Measurements from ENCODE around the gene CMC2.

CMC2 gene

GRCh38 chr16:81003064-81003463 is 3.6 kb downstream of the CMC2 start:
- no peak for DNase-seq (ENCODE audit: low read depth, low spot score)

DNA sequence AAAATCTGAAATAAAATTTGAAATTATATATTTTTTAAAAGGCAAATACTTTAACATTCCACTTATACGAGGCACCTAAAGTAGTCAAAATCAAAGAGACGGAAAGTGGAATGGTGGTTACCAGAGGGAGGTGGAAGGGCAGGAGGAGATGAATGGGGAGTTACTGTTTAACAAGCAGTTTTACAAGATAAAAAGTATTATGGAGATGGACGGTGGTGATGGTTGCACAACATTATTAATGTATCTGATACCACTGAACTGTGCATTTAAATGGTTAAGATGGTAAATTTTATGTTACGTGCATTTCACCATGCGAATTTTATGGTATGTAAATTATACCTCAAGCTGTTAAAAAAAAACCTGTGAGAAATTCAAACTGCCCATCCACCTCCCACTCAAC is 5.4 kb downstream of the CMC2 start:
- DNase-seq (ENCODE audit: low read depth, low spot score): no peak

DNA sequence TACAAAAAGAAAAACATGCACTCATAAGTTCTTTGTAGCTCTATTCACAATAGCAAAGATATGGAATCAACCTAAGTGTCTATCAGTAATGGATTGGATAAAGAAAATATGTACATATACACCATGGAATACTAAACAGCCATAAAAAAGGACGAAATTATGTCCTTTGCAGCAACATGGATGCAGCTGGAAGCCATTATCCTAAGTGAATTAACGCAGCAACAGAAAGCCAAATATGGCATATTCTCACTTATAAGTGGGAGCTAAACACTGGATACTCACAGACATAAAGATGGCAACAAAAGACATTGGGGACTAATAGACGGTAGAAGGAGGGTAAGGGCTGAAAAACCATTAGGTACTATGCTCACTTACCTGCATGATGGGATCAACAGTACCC is 5.8 kb downstream of the CMC2 start:
- DNase-seq (ENCODE audit: low read depth, low spot score): no peak

DNA sequence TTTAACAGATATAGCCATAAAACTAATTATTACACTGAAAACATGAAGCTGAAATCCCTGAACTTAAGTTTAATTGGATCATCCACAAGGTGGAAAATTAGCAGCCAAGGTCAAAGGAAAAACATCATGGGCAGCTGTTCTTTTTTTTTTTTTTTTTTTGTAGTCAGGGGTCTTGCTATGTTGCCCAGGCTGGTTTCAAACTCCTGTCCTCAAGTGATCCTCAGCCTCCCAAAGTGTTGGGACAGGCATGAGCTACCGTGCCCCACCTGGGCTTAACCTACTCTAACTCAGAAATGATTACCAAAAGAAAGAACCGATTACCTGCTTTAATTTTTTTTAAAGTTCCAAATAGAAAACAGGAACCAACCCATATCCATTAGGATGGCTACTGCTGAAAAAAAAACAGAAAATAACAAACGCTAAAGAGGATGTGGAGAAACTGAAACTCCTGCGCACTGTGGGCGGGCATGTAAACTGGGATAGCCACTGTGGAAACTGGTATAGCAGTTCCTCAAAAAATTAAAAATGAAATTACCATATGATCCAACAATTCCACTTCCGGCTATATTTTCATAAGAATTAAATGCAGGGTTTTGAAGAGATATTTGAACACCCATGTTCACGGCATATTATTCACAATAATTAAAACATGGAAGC is 8.6 kb downstream of the CMC2 start:
- no peak for DNase-seq (ENCODE audit: low read depth, low spot score)

DNA sequence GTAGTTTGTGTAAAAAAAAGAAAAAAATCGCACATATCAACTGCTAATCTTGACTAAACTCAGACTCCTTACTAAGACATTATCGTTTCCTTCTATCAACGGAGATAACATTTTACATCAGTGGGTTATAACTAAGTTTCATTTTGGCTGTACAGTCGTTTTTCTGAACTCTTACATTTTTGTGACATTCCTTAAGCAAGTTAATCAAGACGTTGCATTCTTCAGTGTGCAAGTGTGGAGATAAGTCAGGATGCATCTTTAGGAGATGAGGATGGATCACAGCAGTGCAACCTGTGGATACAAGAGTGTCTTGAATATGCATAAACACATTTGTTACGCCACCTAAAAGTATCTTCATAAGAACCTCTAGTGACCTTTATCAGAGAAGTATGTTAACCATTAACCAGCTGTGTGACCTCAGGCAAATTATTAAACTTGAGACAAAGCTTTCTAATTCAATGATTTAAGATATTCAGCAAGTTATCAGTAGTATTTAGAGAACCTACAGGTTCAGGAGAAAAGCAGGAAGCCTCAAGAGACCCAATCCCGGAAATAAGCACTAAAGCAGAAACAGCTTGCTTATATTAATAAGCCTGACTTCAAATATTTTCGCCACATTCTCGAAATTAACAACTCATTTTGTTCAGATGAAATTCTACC is 9.4 kb downstream of the CMC2 start:
- DNase-seq (ENCODE audit: low read depth, low spot score): no peak

DNA sequence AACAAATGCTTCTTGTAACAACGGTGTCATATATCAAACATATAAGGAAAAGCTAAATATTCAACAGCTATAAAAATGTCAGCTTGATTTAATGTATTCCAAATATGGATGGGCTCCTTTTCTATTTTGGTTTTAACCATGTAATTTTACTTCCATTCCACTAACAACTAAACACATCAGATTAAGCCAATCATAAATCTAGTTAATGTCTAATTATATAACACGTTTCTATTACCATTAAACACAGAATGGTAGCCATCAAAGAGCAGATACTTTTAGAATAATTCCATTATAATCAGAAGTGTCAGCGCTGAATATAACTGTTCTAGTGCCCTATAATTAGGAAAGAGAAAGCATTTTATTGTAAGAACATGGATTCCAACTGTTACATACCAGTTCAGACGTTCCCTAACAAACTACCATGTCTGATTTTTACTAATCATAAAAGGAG is 10.0 kb downstream of the CMC2 start:
- DNase-seq (ENCODE audit: low read depth, low spot score): no peak

GRCh38 chr16:80994451-80994850 is 12.2 kb downstream of the CMC2 start:
- no peak for DNase-seq (ENCODE audit: low read depth, low spot score)

DNA sequence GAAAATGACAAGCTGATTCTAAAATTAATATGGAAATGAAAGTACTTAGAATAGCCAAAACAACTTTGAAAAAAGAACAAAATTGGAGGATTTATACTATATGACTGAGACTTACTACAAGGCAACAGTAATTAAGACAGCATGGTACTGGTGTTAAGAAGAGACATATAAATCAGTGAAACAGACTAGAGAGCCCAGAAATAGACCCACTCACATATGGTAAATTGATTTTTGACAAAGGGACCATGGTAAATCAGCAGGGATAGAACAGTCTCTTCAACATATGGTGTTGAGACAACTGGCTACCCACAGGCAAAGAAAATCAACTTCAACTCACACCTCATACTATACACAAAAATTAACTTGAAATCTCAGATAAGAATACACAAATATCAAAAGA is 12.9 kb downstream of the CMC2 start:
- no peak for DNase-seq (ENCODE audit: low read depth, low spot score)

DNA sequence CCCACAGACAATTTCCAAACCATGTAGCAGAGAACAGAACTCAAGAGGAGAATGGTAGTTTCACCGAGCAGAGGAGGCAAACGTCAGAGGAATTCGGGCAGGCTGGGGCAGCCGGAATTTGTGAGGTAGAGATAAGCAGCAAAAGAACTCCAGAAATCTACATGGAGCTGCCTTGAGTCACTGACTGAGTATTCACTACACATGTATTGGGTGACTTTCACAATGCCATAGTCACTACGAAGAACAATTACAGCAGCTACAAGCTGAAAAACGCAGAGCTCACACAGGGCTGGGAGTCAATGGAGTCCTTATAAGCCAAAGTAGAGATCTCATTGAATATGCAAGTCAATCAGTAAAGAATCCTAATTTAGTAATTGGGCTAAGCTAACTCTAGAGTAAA is 13.4 kb downstream of the CMC2 start:
- no peak for DNase-seq (ENCODE audit: low read depth, low spot score)

GRCh38 chr16:80992676-80993293 is 13.9 kb downstream of the CMC2 start:
- no peak for DNase-seq (ENCODE audit: low read depth, low spot score)

- no peak for DNase-seq (ENCODE audit: low read depth, low spot score)
Measured at GRCh38 chr16:80991792-80992430, 14.8 kb downstream of the CMC2 start.

- no peak for DNase-seq (ENCODE audit: low read depth, low spot score)
Measured at GRCh38 chr16:80990978-80991377, 15.7 kb downstream of the CMC2 start.

DNA sequence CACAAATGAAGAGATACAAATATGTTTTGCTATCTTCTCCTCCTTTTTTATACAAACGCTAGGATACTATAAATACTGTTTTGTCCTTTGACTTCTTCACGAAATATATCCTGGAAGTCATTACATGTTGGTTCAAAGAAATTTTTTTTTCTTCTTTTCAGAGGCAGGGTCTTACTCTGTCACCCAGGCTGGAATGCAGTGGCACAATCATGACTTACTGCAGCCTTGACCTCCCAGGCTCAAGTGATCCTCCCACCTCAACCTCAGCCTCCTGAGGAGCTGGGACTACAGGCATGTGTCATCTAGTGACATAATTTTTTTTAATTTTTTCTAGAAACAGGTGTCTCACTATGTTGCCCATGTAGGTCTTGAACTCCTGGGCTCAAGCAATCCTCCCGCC is 16.1 kb downstream of the CMC2 start:
- no peak for DNase-seq (ENCODE audit: low read depth, low spot score)

DNA sequence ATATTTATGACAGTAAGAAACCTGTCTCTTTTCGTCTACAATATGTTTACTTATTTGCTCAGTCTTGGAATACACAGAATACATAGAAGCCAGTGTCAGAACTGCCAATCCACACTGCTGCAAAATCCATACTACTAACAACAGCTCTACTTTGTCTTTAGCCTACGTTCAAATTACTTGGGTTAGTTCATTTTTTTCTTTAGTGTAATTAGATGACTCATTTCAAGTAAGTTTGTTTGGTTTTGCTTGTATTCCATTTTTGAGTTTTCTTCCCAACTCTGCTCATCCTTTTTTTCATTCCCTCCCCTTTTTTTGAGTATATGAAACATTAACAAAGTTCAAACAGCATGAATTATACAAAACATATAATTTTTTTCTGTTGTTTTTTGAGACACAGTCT is 16.9 kb downstream of the CMC2 start:
- DNase-seq (ENCODE audit: low read depth, low spot score): no peak

DNA sequence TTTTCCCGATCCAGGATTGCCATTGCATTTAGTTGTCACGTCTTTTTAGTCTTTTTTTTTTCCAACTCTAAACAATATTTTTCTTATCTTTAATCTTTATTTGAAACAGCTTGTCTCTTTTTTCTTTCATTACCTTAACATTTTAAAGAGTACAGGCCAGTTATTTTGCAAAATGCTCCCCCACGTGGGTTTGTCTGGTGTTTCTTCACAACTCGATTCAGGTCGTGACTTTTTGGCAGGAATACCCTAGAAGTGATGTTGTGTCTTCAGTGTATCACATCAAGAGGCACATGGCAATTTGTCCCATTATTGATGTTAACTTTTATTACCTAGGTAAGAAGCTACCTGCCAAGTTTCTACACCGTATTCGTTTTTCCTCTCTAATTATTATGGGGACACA is 17.9 kb downstream of the CMC2 start:
- DNase-seq (ENCODE audit: low read depth, low spot score): no peak

- DNase-seq (ENCODE audit: low read depth, low spot score): no peak
Measured at GRCh38 chr16:80986557-80986956, 20.1 kb downstream of the CMC2 start.

DNA sequence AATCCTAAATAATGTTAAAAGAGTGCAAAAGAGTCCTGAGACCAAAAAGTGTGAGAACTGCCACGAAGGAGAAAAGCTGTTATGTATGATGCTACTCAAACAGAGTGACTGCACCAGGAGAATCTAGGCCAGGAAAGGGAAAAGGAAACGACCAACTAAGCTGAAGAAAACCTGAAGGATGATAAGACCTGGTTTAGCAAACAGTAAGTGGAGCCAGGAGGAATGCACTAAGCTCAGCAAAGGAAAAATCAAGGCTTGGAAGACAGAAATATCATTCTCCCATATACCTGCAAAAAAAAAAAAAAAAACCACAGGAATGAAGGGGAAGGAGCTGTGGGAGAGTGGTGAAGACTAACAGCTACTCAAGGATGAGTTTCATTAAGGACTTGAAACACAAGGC is 21.1 kb downstream of the CMC2 start:
- no peak for DNase-seq (ENCODE audit: low read depth, low spot score)

DNA sequence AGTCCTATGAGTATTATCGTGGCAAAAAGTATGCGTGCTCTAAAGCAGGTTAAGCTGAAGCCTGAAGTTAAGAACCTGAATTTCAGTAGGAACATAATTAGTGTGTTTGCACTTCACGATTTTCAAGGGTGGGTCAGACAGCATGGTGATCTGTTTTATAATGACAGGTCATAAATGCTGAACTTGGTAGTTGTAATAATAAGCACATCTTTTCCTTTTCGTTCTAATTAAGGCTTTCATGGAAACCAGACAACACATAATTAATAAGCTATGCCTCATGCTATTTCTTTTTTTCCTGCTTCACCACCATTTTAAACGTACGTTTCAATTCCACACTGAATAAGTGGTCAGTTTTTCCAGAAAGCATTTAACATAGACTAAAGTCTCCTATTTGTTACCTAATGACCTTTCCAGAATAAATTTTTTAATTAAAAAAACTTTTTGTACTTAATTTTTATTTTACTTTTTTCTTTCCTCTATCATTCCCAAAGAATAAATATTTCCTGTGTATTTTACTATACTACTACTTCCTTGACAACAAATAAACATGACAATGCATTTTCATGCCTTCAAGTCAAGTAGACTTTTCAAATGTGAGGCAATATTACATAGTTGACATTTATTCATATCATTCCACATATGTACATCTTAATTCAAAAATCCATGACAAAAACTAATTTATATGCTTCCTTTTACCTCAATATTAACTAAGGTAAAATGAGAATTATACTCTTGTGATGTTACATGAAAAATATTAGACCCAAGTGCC is 22.4 kb downstream of the CMC2 start:
- no peak for DNase-seq (ENCODE audit: low read depth, low spot score)

DNA sequence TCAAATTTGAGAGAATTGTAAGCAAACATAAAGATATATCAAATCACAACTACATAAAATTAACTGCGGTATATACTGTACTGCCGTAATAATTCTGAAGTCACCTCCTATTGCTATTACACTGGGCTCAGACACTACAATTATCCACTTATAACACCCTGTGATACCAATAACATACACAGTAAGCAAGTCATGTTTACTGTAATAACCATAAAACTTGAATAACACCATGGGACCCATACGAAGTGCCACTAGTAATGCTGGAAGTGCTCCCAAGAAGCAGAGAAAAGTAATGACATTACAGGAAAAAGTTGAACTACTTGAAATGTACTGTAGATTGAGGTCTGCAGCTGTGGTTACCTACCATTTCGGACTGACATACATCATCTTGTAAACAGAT is 24.0 kb downstream of the CMC2 start:
- no peak for DNase-seq (ENCODE audit: low read depth, low spot score)

DNA sequence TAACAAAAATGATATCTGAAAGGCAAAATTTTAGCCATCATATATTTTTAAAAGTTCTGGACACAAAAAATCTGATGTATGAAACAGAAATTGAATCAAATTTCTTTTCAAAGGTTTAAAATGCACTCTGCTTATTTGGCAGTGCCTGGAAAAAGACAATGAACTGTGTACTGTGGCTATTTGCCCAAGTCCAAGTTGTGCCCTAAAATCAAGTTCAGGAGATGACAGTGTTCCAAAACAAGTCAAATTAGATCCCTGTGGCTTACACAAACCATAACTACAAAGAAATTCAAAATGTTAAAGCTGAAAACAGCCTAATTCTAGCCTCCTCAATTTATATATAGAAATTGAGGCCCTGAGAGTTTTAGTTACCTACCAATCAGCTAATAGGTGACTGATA is 25.6 kb downstream of the CMC2 start:
- DNase-seq (ENCODE audit: low read depth, low spot score): no peak

DNA sequence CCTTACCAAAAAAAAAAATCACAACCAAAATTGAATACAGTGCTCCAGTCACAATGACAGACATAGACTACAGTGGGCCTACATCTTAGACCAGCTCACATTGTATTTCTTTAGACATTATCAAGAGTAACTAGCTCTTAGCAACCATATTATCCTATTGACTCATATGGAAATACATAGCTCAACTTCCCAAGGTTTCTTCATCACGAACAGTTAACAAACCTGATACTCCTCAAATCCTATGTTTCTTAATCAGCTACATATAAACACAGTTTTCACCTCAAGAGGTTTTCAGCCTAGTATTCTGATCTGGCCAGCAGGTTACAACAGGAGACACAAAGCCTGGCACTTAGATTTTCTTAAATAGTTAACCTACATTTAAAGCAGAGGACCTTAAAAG is 29.7 kb downstream of the CMC2 start:
- no peak for DNase-seq (ENCODE audit: low read depth, low spot score)

Measured in smooth muscle cell of the brain vasculature (primary cell).